NOMO-1 treated with dmso at 0.1 percent for 144 hours (cell line): ENCODE measurements around the gene DTX2.
"Not testable (repeated sequence)": the region's sequence is repeated elsewhere in the genome, so short reads cannot be mapped to it uniquely, and the experiment has no call there.

Source experiments
- DNase-seq: peaks from one replicate; lab custom pipeline; 2025; ENCODE audit not compliant: unreplicated experiment; lab: John Stamatoyannopoulos, UW

Gene DTX2

DNA sequence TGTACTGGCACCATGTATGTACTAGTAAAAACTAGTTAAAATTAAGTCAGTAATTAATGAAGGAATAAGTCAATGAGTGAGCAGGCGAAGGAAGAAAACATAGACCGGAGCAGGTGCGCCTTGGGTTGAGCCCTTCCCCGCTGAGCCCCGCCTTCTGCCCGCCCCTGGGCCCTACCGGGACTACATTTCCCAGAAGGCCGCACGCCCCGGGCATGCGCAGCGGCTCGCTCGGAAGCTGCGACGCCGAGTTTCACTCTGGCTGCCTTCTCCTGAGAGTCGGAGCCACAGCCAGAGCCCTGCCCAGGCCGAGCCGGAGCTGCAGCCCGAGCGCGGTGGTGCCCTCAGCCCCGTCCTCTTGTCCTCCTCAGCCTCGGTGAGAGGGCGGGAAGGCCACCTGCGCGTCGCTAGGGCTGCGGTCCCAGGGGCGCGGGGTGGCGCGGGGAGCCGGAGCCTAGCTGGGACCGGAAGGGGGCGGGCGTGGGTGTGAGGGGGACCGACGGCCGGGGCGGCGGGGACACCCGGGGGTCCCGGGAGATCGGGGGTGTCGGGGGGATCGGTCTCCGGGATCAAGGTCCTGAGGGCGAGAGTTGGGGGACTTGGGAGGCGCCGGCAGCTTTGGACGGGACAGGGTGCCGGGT lies at the start of gene DTX2:
Gene DTX2, plus strand, starts transcription at position 246 of the 638 bp plus-strand sequence. CDS start 18,801 bp downstream, outside the sequence.
- DNase-seq, result not testable (repeated sequence)

DNA sequence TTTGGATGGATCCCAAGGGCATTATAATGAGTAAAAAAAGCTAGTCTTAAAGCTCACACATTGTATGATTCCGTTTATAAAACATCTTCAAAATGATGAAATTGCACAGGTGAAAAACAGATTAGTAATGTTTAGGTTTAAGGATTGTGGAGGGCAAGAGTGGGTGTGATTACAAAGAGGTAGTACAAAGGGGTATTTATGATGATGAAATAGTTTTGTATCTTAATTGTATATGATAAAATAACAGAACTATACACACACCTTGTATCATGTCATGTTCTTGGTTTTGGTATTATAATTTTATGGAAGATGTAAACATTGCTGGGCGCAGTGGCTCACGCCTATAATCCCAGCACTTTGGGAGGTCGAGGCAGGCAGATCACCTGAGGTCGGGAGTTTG lies 49.3 kb upstream of the DTX2 start:
- no peak for DNase-seq

DNA sequence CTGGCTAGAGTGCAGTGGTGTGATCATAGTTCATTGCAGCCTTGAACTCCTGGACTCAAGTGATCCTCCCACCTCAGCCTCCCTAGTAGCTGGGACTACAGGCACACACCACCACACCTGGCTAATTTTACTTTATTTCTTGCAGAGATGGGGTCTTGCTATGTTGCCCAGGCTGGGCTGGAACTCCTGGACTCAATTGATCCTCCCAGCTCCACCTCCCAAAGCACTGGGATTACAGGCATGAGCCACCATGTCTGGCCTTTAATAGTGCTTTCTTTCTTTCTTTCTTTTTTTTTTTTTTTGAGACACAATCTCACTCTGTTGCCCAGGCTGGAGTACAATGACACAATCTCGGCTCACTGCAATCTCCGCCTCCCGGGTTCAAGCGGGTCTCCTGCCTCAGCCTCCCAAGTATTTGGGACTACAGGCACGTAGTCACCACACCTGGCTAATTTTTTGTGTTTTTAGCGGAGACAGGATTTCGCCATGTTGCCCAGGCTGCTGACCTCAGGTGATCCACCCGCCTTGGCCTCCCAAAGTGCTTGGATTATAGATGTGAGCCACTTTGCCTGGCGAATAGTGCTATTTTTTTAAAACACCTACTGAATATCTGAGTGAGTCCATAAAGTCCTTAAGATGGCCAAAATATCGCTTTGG lies 43.7 kb upstream of the DTX2 start:
- DNase-seq, result not testable (repeated sequence)

DNA sequence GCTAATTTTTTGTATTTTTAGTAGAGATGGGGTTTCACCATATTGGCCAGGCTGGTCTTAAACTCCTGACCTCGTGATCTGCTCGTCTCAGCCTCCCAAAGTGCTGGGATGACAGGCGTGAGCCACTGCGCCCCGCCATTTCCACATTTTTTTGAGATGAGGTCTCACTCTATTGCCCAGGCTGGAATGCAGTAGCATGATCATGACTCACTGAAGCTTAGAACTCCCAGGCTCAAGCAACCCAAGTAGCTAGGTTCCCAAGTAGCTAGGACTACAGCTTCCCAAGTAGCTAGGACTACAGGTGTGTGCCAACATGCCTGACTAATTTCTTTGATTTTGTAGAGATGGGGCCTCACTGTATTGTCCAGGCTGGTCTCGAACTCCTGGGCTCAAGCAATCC lies 40.4 kb upstream of the DTX2 start:
- not testable (repeated sequence) for DNase-seq

DNA sequence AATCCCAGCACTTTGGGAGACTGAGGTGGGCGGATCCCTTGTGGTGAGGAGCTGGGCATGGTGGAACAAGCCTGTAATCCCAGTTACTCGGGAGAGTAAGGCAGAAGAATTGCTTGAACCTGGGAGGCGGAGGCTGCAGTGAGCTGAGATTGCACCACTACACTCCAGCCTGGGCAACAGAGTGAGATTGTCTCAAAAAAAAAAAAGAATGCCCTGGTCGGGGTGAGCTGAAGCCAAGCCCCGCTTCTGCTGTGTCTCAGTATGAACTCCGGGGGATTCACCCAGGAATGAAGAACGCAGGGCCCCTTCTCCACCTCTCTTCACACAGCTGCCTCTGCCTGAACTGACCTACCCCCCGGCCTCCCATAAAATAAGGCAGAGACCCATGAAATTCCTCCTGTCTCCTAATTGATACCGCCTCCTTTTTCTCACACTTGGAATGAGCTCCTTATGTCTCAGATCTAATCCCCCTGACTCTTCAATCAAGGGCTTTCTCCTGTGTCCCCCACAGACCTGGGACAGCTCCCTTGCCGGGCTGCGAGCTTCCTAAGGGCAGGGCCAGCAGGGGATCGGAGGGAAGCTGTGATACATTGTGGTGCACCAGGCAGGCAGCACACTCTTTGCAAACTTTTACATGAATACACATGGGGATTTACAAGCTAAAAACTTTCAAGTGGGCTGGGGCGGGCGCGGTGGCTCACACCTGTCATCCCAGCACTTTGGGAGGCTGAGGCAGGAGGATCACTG lies 37.7 kb upstream of the DTX2 start:
- DNase-seq, result no peak

DNA sequence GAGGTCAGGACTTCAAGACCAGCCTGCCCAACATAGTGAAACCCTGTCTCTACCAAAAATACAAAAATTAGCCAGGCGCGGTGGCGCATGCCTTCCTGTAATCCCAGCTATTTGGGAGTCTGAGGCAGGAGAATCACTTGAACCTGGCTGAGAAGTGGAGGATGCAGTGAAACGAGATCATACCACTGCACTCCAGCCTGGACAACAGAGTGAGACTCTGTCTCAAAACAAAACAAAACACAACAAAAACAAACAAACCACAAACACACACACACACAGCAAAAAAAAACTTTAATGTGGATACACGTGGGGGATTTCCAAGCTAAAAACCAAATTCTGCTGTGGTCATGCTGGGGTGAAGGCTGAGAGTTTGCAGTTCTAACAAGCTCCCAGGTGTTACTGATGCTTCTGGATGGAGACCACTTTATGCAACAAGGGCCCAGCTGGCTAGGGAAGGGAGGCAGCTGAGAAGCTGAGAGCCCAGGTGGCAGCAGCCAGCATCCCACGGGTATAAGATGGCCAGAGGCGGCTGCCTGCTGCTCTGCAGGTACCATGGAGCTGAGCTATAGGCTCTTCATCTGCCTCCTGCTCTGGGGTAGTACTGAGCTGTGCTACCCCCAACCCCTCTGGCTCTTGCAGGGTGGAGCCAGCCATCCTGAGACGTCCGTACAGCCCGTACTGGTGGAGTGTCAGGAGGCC lies 36.9 kb upstream of the DTX2 start, which contains the start of gene ZP3:
Gene ZP3, plus strand, starts transcription at position 538 of the 699 bp plus-strand sequence. Its CDS starts 15 bp downstream, at position 553.
- no peak for DNase-seq

DNA sequence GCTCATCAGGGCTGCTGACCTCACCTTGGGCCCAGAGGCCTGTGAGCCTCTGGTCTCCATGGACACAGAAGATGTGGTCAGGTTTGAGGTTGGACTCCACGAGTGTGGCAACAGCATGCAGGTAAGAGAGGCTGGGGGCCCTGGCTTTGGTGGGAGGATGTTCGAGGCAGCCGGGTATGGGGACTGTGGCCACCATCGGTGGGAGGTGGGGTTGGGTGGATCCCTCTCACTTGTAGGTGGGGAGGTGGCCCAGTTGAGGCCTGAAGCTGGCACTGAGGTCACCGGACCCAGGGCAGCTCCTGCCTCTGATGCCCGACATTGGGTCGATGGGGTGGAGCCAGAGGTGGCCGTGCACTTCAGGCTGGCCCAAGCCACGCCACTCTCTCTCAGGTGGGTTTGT lies 36.4 kb upstream of the DTX2 start:
- no peak for DNase-seq

DNA sequence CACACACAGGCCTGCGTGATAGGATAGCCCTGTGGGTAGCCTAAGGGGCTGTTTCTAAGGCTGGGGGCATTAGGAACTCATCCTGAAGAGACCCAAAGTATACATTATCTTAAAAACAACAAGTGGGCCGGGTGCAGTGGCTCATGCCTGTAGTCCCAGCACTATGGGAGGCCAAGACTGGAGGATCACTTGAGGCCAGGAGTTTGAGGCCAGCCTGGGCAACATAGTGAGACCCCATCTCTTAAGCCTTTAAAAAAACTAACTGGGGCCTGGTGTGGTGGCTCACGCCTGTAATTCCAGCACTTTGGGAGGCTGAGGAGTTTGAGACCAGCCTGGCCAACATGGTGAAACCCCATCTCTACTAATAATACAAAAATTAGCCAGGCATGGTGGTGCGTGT lies 36.0 kb upstream of the DTX2 start:
- not testable (repeated sequence) for DNase-seq

DNA sequence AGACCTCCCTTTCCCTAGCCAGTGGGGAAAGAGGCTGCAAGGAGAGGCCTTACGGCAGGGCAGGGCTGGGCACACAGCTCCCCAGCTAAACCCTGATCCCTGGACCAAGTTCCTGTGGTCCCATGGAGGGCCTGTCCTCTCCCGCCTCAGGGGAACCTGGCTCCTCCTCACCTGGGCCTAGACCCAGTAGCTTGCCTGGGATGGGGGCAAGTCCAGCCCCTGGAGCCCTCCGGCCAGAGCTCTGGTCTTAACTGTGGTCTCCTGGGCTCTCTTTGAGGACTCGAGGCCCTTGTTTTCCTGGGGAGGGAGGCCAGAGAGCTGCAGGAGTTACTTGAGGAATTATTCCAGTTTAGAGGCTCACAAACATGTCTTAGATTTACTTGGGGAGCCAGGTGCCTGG lies 35.3 kb upstream of the DTX2 start:
- no peak for DNase-seq

DNA sequence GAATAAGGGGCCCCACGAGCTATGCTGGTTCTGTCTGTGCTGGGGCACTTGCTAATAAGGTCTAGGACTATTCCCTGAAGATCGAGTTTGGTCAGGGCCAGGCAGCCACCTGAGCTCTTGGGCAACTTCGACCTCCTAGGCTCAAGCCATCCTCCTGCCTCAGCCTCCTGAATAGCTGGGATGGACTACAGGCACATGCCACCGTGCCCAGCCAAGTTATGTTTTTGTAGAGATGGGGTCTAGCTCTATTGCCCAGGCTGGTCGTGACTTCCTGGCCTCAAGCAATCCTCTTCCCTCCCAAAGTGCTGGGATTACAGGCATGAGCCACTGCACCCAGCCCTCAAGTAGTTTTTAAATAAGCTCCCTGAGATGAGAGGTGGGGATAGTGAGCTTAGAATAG lies 33.9 kb upstream of the DTX2 start:
- DNase-seq, result no peak

DNA sequence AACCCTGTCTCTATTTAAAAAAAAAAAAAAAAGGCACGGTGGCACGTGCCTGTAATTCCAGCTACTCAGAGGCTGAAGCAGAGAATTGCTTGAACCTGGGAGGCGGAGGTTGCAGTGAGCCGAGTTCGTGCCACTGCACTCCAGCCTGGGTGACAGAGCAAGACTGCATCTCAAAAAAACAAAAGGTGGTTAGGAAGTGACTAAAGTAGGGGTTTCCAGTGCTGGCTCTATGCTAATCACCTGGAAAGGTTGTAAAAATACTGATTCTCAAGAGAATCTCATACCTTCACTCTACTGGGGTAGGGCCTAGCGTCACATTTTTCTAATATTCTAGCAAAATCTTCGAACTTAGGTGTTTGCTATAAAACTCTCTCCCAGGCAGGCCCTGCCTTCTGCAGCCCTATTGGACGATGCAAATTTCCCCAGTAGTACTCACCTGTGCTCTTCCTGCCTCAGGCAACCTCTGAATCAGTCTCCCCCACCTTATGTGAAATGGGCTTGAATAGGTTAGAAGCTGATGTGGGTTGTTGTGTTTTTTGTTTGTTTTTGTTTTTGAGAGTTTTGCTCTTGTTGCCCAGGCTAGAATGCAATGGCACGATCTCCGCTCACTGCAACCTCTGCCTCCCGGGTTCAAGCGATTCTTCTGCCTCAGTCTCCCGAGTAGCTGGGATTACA lies 33.2 kb upstream of the DTX2 start:
- no peak for DNase-seq

DNA sequence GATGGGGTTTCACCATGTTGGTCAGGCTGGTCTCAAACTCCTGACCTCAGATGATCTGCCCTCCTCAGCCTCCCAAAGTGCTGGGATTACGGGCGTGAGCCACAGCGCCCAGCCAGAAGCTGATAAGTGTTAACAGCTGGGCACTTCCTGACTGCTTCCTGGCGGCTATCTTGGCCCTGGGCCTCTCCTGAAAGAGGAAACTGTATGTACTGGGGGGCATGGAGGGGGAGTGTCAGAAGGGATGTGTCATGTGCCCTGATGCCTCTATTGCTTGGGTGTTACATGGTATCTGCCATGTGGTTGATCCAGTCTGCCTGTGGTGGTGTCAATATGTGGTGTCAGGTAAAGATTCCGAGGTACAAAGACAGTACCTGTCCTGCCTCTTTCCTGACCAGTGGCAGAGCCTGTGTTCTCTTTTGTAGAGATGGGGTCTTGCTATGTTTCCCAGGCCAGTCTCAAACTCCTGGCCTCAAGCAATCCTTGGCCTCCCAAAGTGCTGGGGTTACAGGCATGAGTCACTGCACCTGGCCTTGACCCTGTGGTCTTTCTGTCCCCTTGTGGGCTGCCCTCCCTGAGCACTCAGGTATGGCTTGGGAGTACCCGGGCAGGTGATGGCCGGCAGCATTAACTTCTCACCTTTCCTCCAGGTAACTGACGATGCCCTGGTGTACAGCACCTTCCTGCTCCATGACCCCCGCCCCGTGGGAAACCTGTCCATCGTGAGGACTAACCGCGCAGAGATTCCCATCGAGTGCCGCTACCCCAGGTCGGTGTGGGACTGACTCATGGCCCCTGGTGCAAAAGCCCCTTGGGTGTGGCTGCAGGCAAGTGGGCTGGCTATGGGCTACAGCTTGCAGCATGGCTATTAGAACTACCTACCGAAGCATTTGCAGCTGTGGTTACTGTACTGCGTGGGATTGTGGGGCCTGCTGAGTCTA lies 32.4 kb upstream of the DTX2 start:
- peak; percentile 94 for DNase-seq

DNA sequence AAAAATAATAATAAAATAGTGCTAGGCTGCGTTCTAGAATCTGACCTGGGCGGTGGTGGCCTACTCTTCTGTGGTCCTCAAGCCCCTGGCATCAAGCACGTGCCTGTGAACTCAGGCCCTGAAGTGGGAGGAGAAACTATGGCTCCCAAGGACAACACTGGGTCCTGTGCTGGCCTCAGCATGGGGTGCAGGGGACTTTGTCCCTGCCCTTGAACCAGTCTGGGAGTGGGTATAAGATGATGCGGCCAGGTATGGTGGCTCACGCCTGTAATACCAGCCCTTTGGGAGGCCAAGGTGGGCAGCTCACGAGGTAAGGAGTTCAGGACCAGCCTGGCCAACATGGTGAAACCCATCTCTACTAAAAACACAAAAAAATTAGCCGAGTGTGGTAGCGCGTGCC lies 31.3 kb upstream of the DTX2 start:
- DNase-seq, result no peak

DNA sequence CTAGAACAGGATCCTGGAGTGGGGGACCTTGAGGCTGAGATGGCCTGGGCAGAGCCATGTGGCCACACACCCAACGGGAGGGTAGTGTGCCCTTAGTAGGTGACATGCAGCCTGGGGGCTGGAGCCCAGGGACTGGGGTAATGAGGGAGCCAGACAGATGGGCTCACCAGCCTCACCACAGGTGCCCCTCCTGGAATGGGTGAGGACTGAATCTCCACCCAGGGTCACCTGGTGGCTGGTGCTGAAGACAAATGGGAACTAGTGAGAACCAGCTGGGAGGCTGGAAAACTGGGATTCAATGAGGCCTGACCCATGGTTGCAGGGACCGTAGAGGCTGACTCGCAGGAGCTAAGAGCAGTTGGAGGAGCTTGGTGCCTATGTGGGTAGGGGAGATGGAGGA lies 30.7 kb upstream of the DTX2 start:
- DNase-seq, result no peak

DNA sequence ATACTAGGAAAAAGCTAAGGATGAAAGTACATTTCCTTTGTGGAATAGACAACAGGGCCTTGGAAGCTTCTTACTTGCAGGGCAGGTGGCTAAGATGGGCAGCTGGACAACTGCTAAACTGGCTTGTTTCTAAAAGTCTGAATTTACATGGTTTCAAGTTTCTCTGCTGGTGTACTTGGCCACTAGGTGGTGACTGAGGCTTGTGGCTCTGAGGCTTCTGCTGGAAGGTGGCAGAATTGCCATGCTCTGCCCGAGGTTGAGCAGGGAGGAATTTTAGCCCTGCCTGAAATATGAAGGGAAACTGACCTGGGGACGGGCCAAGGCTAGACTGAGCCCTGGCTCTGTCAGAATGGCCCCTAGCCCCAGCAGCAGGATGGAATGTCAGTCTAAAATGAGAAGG lies 23.6 kb upstream of the DTX2 start:
- peak; percentile 96 for DNase-seq

DNA sequence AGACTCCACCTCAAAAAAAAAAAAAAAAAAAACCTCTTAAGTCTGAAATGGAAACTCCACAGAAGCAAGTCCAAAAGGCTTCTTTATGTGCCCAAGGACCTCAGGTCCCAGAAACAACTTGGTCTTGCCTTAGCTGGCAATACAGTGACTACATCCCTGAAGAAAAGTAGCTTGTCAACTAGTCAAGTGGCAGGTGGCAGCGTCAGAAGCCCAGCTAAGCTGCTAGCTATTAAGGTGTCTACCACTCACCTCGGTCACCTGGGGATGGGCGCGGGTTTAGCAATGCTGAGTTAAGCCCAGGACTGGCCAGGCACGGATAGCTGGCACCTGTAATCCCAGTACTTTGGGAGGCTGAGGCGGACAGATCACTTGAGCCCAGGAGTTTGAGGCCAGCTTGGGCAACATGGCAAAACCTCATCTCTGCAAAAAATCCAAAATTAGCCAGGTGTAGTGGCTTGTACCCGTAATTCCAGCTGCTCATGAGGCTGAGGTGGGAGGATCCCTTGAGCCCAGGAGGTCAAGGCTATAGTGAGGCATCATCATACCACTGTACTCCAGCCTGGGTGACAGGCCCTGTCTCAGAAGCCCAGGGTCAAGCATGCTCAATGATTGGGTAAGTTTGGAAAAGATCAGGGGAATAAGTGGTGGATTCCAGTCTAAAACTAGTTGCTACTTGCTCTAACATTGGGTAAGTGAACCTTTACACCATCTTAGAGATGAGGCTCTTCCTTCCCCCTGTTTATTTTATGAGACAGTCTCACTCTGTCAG lies 22.2 kb upstream of the DTX2 start:
- not testable (repeated sequence) for DNase-seq

DNA sequence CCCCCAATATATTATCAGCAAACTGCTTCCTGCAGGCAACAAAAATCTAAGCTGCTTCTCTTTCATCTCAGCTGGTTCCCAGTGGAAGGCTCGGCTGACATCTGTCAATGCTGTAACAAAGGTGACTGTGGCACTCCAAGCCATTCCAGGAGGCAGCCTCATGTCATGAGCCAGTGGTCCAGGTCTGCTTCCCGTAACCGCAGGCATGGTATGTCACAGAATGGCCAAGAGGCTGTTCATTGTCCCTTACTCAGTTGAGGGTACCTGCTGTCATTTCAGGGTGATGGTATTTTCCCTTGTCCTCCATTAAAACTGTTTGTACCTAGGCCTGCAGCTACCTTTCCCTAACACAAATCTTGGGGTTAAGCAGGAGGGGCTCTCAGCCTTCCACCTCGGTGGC lies 21.1 kb upstream of the DTX2 start:
- DNase-seq, result not testable (repeated sequence)

DNA sequence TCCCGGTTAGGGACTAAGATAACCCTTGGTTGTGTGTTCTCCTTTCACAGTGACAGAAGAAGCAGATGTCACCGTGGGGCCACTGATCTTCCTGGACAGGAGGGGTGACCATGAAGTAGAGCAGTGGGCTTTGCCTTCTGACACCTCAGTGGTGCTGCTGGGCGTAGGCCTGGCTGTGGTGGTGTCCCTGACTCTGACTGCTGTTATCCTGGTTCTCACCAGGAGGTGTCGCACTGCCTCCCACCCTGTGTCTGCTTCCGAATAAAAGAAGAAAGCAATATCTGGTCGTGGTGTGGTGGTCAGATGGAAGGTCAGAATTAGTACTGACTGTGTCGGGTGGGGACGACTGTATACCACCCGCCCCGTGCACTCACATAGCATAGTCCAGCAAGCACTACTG lies 19.7 kb upstream of the DTX2 start:
- DNase-seq, result not testable (repeated sequence)
